K562 treated with DMSO at 1 percent for 48 hours (cell line): ENCODE results near the gene POPDC2. TPM values are rescaled to one million over a fixed set of nuclear protein-coding genes. Genes with fewer than 3 reads are reported as not detected.

Experiments
- total RNA-seq: library from RNA; unstranded; fragments of 300-600 nt; gene quantifications from 2 replicates; pipeline ENCODE4 v1.2.3, GENCODE V29; 2022; ENCODE audit warnings: low replicate concordance; ENCODE audit errors: extremely low read depth

POPDC2 gene
- not detected in 2 replicates for total RNA-seq

GRCh38 chr3:119660474-119661440, at the start of gene POPDC2:
Gene POPDC2 (minus strand): TSS chr3:119660589. CDS start chr3:119660423, 166 bp downstream.

GRCh38 chr3:119702530-119703527, 42.4 kb upstream of the POPDC2 start, which contains the start of gene CFAP91:
Gene CFAP91 (plus strand): TSS chr3:119703022. CDS start chr3:119703099, 77 bp downstream.

GRCh38 chr3:119676771-119677640, 16.6 kb upstream of the POPDC2 start, which contains the start of gene COX17:
Gene COX17 (minus strand): TSS chr3:119677406. CDS start chr3:119677310, 96 bp downstream.

GRCh38 chr3:119597548-119598288, 62.7 kb downstream of the POPDC2 start, which contains the start of gene PLA1A:
Gene PLA1A (plus strand): TSS chr3:119597885. CDS start chr3:119597914, 29 bp downstream.

Other genes with a start within 250 kb of the POPDC2 start
- gene TMEM39A, start 197.0 kb downstream of the POPDC2 start, total RNA-seq, result not detected in 2 replicates
- not detected in 2 replicates for gene POGLUT1, start 191.6 kb downstream of the POPDC2 start, total RNA-seq
- gene TIMMDC1, start 162.0 kb downstream of the POPDC2 start, total RNA-seq, result not detected in 2 replicates
- not detected in 2 replicates for gene CD80, start 101.0 kb downstream of the POPDC2 start, total RNA-seq
- gene ADPRH, start 81.1 kb downstream of the POPDC2 start, total RNA-seq, result not detected in 2 replicates
- gene PLA1A, start 62.7 kb downstream of the POPDC2 start, total RNA-seq, result not detected in 2 replicates
- not detected in 2 replicates for gene COX17, start 16.8 kb upstream of the POPDC2 start, total RNA-seq
- not detected in 2 replicates for gene CFAP91, start 42.4 kb upstream of the POPDC2 start, total RNA-seq
- gene NR1I2, start 121.5 kb upstream of the POPDC2 start, total RNA-seq, result not detected in 2 replicates